Testis (tissue), 3 donors: ENCODE results near the gene TNFRSF13B. TPM values are rescaled to one million over a fixed set of nuclear protein-coding genes. Genes with fewer than 3 reads are reported as not detected.
"Not testable (repeated sequence)": the region's sequence is repeated elsewhere in the genome, so short reads cannot be mapped to it uniquely, and the experiment has no call there.

Experiments
- DNase-seq: peaks from one replicate; pipeline ENCODE4 v3.0.0-alpha.2; 2019
- H3K27ac ChIP-seq, 2 donors: fragments of 200-600 bp; sonication (generic); one replicate each; pipeline ENCODE4 v1.5.1; 2019
- H3K27me3 ChIP-seq: fragments of 200-600 bp; sonication (generic); one replicate; pipeline ENCODE4 v1.5.1; 2019
- H3K36me3 ChIP-seq: fragments of 200-600 bp; sonication (generic); one replicate; pipeline ENCODE4 v1.5.1; 2017; ENCODE audit warnings: low read depth; ENCODE audit errors: missing control alignments
- H3K4me1 ChIP-seq: fragments of 200-600 bp; sonication (generic); one replicate; pipeline ENCODE4 v1.5.1; 2019
- H3K4me3 ChIP-seq, 2 donors: fragments of 200-600 bp; sonication (generic); one replicate each; pipeline ENCODE4 v1.5.1; 2017 to 2019
- H3K9me3 ChIP-seq: fragments of 200-600 bp; sonication (generic); one replicate; pipeline ENCODE4 v1.5.1; 2017
- POLR2A ChIP-seq: fragments of 450-650 bp; IDR thresholded peaks from one replicate; pipeline ENCODE4 v1.6.1; 2017; ENCODE audit warnings: antibody characterized with exemption, mild to moderate bottlenecking, moderate library complexity
- WGBS, 2 donors: methylation state at CpG; one replicate each; pipeline ENCODE4 v1.1.5; 2018; 5-methylcytosine and 5-hydroxymethylcytosine counted together
- intact Hi-C: fragments of 100-400 bp; cut with DNase I; formaldehyde crosslinking; loops from one replicate; pipeline ENCODE4 v1.15.1; 2023; ENCODE audit warnings: low total_unique reads
- polyA plus RNA-seq: library from polyadenylated mRNA; stranded (reverse); fragments of 350-450 nt; fragmentation: Illumina TruSeq; extraction: RNeasy Lipid Tissue Mini Kit (QIAGEN cat#74804); gene quantifications from one replicate; pipeline ENCODE4 v1.2.3, GENCODE V29; 2014; ENCODE audit warnings: low read depth, low replicate concordance; ENCODE audit not compliant: insufficient read depth
- total RNA-seq, 2 donors: library from RNA; depleted of rRNA; stranded (reverse); fragments of >200 nt; gene quantifications; one replicate each; pipeline ENCODE4 v1.2.3, GENCODE V29; 2016
- TF ChIP-seq, protein P1 (sequence below), 3 experiments: fragments of 450-650 bp in 2 of 3; fragments of 200-600 bp in 1 of 3; sonication (generic) in 1 of 3; IDR thresholded peaks; one replicate each; pipeline ENCODE4 v1.5.1; 2016 to 2019; ENCODE audit warnings: antibody characterized with exemption in 3 of 3, mild to moderate bottlenecking in 2 of 3, moderate library complexity in 1 of 3

The TNFRSF13B gene
- total and polyA plus RNA-seq, 3 donors from 2014 or later: 0.59 TPM; not detected in 2

DNA sequence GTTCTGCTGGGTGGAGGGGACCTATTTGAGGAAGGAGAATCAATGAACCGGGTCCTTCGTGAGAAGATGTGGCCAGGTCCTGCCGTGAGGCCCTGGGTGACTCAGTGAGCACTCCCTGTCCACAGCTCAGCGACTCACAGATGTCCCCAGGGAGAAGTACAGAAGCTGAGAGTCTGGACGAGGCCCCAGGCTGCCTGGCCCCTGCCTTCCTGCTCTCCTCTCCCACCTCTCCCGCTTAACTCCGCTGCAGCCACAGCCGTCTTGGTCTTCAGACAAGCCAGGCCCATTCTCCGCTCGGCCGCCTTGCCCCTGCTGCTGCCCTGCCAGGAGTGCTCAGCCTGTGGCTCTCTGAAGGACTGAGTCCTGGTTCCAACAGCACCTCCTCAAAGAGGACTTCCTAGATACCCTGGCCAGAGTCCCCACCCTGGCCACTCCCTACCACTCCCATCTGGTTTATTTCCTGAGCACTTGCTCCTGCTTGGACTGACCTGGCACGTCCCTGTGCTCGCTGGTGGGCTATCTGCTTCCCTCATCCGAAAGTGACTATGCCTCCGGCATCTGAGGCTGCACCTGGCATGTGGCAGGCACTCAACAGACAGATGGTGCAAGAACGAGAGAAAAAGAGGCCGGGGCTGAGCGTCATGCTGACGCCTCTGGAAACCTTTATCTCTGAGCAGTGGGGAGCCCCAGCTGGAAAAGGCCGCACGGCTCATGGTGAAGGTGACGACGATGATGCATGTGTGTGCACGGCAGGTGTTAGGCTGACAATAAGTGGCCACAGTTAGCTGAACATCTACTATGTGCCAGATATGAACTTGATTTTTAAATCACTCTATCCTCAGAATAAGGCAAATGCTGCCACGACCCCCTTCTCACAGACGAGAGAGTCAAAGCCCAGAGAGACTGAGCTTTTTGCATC is 9.2 kb upstream of the TNFRSF13B start:
- Histone ChIP-seq H3K4me1 (no peaks in the 10 kb centered on the region), H3K9me3 (no peaks in the 10 kb centered on the region), H3K27me3 (no peaks in the 10 kb centered on the region), H3K36me3 (no peaks in the 10 kb centered on the region), H3K27ac (no peak overlapping the region), H3K4me3 (no peak overlapping the region)
- whole genome bisulfite sequencing, 2 donors: 86 to 89% methylated on average over 23 to 26 of the region's 26 CpGs
- no peak for DNase-seq
- TF ChIP-seq, protein P1, sequence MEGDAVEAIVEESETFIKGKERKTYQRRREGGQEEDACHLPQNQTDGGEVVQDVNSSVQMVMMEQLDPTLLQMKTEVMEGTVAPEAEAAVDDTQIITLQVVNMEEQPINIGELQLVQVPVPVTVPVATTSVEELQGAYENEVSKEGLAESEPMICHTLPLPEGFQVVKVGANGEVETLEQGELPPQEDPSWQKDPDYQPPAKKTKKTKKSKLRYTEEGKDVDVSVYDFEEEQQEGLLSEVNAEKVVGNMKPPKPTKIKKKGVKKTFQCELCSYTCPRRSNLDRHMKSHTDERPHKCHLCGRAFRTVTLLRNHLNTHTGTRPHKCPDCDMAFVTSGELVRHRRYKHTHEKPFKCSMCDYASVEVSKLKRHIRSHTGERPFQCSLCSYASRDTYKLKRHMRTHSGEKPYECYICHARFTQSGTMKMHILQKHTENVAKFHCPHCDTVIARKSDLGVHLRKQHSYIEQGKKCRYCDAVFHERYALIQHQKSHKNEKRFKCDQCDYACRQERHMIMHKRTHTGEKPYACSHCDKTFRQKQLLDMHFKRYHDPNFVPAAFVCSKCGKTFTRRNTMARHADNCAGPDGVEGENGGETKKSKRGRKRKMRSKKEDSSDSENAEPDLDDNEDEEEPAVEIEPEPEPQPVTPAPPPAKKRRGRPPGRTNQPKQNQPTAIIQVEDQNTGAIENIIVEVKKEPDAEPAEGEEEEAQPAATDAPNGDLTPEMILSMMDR (IDR thresholded peaks at IDR 0.05): no peak
- TF ChIP-seq POLR2A: no peak
- intact Hi-C loops: no loop called here

DNA sequence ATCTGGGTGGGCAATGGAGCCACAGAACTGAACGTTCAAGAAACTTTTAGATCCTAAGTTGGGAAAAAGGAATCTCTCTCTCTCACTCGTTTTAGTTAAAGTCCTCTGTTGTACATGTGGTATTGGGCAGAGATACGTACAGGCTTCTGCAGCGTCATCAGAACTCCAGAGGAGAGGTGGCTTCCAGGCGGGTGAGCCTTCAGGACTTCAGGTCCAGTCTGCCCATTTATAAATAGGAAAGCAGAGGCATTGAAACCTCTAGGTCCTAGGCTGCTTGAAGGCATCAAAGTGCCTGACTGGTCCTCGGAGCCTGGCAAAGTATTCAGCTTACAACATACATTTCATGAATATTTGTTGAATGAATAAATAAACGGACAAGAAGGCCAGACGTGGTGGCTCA is 8.1 kb upstream of the TNFRSF13B start:
- Histone ChIP-seq H3K4me1 (no peaks in the 10 kb centered on the region), H3K36me3 (no peaks in the 10 kb centered on the region), H3K9me3 (no peaks in the 10 kb centered on the region), H3K27me3 (no peaks in the 10 kb centered on the region), H3K4me3 (no peak overlapping the region), H3K27ac (no peak overlapping the region)
- intact Hi-C loops: no loop called here
- WGBS, 2 donors: 77 to 87% methylated on average over 8 of the region's 8 CpGs
- TF ChIP-seq POLR2A: no peak
- TF ChIP-seq, protein P1 (IDR thresholded peaks at IDR 0.05): no peak
- no peak for DNase-seq

DNA sequence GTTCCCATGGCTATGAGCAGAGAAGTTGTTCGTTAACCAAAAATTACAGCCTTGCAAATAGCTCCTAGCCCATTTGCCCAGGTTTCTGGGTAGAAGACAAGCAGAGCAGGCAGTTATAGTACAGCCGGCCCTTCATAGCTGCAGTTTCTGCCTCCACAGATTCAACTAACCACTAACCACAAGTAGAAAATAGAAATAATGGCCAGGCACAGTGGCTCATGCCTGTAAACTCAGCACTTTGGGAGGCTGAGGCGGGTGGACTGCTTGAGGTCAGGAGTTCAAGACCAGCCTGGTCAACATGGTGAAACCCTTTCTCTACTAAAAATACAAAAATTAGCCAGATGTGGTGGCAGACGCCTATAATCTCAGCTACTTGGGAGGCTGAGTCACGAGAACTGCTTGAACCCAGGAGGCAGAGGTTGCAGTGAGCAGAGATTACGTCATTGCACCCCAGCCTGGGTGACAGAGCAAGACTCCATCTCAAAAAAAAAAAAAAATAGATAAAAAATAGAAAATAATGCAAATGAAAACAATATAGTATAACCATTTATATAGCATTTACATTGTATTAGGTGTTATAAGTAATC is 7.4 kb upstream of the TNFRSF13B start:
- H3K27me3 ChIP-seq, intact Hi-C loops, H3K27ac ChIP-seq, H3K4me3 ChIP-seq, H3K9me3 ChIP-seq, DNase-seq, H3K36me3 ChIP-seq, H3K4me1 ChIP-seq: not testable (repeated sequence)
- 88 to 94% methylated on average over 6 of the region's 6 CpGs for WGBS, 2 donors

DNA sequence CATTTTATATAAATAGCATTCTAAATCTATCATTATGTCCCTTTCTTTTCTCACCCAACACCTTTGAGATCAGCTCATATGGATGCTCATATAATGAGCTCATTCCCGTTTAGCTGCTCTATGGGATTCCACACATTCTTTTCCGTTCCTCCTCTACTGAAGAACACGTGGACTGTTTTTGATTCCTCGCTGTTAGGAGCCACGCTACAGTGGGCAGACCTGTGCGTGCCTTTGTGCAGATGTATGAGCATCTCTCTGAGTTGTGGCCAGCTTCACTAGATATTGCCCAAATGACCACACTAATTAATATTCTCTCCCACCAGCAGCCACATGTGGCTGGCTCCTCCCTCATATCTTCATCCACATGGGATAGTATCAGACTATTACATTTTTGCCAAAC is 6.0 kb upstream of the TNFRSF13B start:
- no peak overlapping the region for H3K27ac ChIP-seq
- no peaks in the 10 kb centered on the region for H3K9me3 ChIP-seq
- no peak for DNase-seq
- 35 to 48% methylated on average over 6 of the region's 6 CpGs for WGBS, 2 donors
- H3K4me1 ChIP-seq: no peaks in the 10 kb centered on the region
- H3K36me3 ChIP-seq: no peaks in the 10 kb centered on the region
- H3K4me3 ChIP-seq: no peak overlapping the region
- no peak for TF ChIP-seq POLR2A
- TF ChIP-seq, protein P1 (IDR thresholded peaks at IDR 0.05): no peak
- no peaks in the 10 kb centered on the region for H3K27me3 ChIP-seq
- intact Hi-C loops: no loop called here

DNA sequence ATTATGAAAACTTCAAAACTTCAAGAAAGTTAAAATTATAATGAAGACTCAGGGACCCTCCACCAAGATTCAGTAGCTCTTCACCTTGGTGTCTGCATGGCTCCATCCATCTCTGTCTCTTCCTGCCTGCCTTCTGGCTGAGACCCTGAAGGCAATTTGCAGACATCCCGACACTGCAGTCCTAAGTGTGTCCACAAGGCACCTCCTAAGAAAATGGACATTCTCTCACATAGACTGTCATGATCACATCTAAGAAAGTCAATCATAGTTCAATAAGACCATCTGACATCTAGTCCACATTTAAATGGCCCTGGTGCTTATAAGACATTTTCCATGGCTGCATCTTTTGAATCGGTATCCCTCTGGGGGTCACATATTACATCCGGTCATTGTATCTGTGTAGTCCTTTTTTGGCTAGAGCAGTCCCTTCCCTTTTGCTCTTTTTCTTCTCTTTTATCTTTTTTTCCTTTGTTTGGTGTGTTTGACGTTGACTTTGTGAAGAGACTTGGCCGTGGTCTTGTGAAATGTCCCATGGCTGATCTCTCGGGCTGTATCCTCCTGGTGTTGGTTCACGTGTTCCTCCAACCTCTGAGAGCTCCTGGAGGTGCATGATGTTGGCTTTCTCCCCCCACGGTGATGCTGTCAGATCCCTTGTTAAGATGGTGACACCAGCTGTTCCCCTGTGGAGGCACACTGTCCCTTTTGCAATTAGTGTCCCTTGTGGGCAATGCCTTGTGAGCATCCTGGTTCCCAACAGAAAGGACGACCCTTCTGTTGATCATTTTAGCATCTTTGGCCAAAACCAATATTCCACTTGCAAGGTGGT is 5.0 kb upstream of the TNFRSF13B start:
- H3K4me3 ChIP-seq: no peak overlapping the region
- no peaks in the 10 kb centered on the region for H3K36me3 ChIP-seq
- no peaks in the 10 kb centered on the region for H3K4me1 ChIP-seq
- TF ChIP-seq POLR2A: no peak
- TF ChIP-seq, protein P1 (IDR thresholded peaks at IDR 0.05): no peak
- no peak for DNase-seq
- WGBS, 2 donors: 93 to 95% methylated on average over 9 of the region's 9 CpGs
- H3K27ac ChIP-seq: no peak overlapping the region
- no peaks in the 10 kb centered on the region for H3K27me3 ChIP-seq
- no peaks in the 10 kb centered on the region for H3K9me3 ChIP-seq
- intact Hi-C loops: no loop called here
